GM18951 (cell line): Measurements from ENCODE around the gene HS6ST2.
"Not testable (repeated sequence)": the region's sequence is repeated elsewhere in the genome, so short reads cannot be mapped to it uniquely, and the experiment has no call there.

Experiments
- POLR2A ChIP-seq: IDR thresholded peaks from 4 replicates; pipeline ENCODE4 v1.6.1; 2011; ENCODE audit warnings: mild to moderate bottlenecking; ENCODE audit not compliant: insufficient read length, insufficient read depth; ENCODE audit errors: extremely low read depth
- in situ Hi-C: fragments of 300-500 bp; cut with MboI; formaldehyde crosslinking; loops from one replicate; pipeline ENCODE4 v1.12.0; 2022; ENCODE audit warnings: low sequenced_read_pairs, mixed read lengths, inconsistent platforms; ENCODE audit not compliant: unreplicated experiment

The HS6ST2 gene

DNA sequence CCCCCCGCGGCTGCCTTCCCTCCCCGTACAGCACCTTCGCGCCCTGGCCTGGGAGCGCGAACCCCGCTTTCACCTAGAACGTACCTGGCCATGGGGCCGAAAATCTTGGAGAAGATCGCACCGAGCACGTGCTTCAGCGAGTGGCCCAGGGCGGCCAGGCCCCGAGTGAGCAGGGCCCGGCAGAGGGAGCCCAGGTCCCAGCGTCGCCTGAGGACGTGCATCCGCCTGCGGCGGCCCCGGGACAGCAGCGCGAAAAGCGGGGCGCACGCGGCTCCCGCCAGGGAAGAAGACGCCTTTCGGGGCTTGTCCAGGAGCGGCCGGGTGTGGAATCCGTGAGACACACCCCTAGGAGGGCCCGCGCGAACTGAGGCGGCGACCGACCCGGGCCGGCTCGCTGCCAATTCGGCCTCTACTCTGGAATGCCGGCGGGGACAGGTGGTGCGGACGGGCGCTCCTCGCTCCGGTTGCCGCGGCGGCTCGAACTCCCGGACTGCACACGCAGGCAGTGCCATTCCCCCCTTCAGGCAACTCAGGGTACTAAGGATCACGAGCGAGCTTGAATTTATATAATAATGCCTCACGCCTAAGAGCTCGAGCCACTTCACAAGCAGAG, at the start of gene HS6ST2:
Gene HS6ST2 (minus strand): TSS at position 539 of the 613 bp plus-strand sequence.
- in situ Hi-C loops: no loop called here
- no peak for TF ChIP-seq POLR2A

DNA sequence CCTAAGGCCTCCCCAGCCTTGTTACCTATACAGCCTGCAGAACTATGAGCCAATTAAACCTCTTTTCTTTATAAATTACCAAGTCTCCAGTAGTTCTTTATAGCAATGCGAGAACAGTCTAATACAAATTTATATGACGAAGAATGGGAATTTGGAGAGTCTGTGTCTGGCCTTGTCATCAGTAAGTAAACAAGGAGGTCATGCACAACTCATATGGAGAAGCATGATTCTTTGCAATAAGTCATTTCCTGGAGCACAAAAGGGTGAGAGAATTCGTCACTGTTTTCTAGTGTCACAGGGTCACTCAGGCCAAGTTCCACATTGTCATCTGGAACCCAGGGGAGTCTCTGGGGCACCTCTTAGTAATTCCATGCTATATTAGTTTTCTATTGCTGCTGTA, 49.0 kb upstream of the HS6ST2 start:
- no peak for TF ChIP-seq POLR2A
- in situ Hi-C loops: no loop called here

DNA sequence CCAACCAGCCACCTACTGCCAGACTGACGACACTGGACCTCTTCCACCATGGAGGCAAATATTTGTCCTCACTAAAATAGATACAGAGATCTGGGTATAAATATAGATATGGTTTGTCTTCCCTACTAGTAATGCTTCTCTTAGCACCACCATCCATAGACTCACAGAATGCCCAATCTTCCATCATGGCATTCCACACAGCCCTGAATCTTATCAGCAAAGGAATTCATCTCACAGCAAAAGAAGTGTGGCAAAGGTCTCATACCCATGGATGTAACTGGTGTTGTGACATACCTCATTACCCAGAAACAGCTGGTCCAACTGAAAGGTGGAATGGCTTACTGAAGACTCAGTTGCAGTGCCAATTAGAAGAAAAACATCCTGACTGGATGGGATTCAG, 47.2 kb upstream of the HS6ST2 start:
- no peak for TF ChIP-seq POLR2A
- in situ Hi-C loops: no loop called here

DNA sequence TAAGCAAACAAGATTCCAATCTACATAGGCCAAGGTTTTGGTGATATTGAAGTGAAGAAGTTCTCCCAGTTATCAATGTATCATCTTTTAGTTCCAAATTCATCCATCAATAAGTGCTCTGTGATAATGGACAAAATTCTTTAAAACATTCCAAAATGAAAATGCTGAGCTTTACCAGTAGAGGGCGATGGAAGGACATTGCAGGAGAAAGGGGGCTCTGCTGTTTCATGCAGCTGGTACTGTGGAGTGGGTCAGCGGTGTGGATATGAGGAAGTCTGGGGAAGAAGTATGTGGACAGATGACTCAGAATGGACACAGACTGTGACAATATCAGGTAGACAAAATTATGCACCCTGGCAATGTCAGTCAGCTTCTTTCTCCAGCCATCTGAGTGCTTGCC, 46.6 kb upstream of the HS6ST2 start:
- in situ Hi-C loops: no loop called here
- TF ChIP-seq POLR2A: no peak

DNA sequence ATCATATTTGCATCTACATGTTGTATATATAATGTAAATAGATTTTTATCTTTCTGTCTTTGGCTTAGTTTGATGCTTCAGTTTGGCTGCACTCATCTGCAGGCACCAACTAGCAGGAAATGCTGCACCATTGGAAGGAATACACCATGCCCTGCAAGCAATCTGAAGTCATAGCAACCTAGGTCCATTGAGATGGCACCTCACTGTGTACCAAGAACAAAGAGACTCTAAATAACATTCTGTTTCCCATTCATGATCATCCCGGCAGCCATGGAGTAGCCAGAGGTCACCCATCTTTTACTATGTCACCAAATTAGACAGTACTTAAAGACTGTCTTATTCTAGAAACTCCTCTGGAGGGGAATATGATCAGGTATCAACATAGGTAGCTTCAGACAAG, 40.8 kb upstream of the HS6ST2 start:
- in situ Hi-C loops: no loop called here
- no peak for TF ChIP-seq POLR2A

DNA sequence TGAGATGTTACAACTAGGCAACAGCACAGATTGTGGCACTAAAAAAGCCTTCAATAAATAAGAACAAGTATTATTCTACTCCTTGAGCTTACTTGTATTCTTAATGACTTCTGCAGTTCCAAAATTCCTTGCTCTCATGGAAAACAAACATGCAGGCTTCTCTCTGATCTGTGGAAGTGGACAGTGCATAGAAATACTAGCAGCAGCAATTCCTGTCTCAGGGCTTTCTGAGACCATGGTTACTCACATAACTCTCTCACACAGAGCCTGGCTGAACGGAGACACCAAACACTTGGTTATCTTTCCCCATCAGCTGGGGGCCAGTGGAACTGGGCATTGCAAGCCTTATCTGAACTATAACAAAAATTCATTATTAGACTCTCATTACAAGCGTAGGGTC, 32.4 kb upstream of the HS6ST2 start:
- TF ChIP-seq POLR2A: no peak
- in situ Hi-C loops: no loop called here

DNA sequence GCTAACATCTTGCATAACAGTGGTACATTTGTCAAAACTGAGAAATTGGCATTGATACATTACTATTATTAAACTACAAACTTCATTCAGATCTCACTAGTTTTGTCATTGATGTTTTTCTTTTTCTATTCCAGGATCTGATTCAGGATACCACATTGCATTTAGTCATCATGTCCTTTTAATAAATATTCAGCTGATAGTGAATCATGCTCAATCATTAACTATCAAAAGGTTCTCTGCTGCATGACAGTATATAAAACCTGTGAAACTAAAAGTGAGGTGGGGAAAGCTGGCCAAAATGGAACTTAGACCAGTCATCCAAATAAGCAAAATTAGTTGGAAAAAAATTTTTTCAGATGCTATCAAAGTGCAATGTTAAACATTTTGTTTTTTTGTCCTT, 28.1 kb upstream of the HS6ST2 start:
- TF ChIP-seq POLR2A: no peak
- in situ Hi-C loops: no loop called here

DNA sequence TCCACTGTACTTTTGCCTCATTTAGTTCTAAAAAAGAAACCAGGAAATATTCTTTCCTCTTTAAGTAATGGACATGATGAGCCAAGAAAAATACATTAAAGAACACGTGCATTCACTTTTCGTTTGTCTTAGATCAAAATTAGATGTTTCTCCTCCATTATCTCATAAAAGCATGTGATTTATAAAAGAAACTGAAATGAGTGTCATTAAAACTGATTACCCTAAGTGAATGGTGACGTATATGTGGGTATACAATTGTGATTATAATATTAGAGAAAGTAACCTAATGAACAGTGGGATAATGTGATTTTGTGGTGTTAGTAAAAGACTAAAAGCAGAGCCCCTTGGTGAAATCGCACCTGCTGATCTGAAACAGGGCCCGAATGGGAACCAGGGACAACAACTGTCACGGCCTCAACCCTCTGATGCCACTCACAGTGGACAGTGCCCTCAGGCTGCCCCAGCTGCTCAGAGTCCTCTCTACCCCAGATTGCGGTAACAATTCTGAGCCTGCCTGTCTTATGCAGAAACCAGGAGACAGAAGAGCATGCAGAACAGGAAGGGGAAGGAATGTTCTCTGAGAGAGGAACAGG, 25.7 kb upstream of the HS6ST2 start:
- TF ChIP-seq POLR2A: no peak
- in situ Hi-C loops: no loop called here

DNA sequence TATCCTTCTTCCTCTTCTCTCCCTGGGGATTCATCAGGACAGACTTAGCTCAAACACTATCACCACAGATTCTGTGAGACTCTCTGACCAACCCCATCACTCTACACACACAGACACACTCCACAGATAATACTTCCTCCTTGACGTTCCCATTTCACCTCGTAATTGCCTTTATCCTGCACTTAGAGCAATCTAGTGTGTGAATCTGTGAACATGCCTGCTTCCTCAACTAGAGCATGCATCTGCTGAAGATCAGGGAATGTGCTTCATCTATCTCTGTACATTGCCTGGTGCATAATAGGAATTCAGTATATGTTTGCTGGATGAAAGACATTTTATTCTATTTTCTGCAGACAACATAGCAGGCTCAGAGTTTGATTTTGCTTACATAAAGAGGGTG, 25.1 kb upstream of the HS6ST2 start:
- no peak for TF ChIP-seq POLR2A
- in situ Hi-C loops: no loop called here

DNA sequence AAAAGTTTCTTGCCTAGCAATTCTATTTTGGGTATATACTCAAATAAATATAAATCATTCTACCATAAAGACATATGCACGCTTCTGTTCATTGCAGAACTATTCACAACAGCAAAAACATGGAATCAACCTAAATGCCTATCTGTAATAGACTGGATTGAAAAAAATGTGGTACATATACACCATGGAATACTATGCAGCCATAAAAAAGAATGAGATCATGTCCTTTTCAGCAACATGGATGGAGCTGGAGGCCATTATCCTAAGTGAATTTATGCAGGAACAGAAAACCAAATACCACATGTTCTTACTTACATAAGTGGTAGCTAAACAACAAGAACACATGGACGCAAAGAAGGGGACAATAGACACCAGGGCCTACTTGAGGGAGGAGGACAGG, 21.6 kb upstream of the HS6ST2 start:
- in situ Hi-C loops: not testable (repeated sequence)

DNA sequence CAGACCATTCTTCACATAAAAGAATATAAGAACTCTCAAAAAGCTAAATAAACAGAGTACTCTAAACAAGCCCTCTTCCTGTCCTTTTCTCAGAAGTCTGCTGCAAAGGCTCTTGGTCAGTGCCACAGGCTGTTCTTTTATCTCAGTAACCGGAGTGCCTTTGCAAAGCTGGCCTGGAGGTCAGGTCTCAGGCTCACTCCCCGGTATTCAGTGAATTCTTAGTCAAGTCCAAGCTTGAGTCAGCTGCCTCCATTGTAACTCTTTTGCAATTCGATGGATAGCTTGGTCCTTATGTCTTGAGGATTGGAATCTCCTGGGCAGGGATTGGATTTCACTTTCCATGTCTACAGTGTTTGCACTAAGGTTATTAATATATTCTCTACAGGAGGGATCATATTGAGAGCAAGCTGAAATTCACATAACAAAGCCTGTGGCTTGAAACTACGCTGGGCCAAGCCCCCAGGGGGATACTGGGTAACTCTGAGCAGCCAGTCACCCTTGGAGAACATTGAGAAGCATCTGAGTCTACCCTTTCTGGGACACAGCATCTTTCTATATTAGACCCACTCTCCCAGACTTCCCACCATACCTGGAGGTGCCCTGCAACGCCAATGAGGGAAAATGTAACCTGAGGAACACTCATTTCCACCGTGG, 10.0 kb upstream of the HS6ST2 start:
- in situ Hi-C loops: no loop called here
- TF ChIP-seq POLR2A: no peak

DNA sequence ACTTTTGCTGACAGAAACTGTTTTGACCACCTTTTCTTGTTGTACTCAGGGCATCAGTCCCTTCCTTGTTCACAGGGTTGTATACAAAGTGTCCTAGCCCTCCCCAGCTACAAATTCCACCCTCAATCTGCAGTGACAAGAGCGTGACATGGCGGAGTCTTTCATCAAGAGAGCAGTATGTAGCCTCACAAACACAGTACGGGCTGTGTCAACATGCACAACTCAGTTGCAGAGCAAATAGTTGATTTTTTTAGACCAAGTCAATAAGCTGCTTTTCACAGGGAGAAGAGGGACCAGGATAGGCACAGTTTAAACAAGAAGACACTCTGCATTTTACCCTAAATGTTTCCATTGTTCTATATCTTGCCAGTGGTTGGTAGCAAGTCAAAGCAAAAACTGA, 8.6 kb upstream of the HS6ST2 start:
- no peak for TF ChIP-seq POLR2A
- in situ Hi-C loops: no loop called here

DNA sequence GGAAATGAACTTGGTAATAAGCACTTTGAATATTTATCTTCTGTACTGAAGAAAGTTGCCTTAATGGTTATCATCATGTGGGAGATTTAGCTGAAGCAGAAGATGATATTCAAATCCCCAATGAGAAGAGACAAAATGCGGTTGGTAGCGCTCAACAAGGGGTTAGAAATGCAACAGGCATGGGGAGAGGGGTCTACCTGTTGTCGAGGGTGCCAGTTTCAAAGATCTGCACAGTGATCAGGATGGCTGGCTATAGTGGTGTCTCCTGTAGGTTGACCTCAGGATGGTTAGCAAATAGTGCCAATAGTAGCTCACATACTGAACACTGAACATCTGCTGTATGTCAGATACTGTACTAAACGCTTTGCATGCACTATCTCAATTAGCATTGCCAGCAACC, 7.0 kb upstream of the HS6ST2 start:
- in situ Hi-C loops: no loop called here
- no peak for TF ChIP-seq POLR2A

DNA sequence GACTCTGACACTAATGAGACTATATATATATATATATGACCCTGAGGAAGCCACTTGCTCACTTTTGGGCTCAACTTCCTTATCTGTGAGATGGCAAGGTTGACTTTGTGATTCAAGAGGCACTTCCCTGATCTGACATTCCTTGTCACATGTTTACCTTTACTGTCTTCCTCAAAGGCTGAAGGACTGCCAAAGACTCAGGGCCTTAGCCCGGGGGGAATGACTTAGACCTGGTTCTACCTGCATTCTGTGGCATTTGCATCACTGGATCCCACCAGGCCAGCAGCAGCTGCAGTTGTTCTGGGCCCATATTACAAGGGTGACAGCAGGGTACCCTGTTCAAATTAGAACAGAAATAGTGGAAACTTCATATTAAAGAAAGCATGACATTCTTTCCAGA, 3.1 kb upstream of the HS6ST2 start:
- in situ Hi-C loops: no loop called here
- TF ChIP-seq POLR2A: no peak
